Measurements from ENCODE around the gene CAPNS2. TPM values are rescaled to one million over a fixed set of nuclear protein-coding genes. Genes with fewer than 3 reads are reported as not detected.

Gene CAPNS2
- total RNA-seq, 1 experiment from 2014 or later, result not detected

DNA sequence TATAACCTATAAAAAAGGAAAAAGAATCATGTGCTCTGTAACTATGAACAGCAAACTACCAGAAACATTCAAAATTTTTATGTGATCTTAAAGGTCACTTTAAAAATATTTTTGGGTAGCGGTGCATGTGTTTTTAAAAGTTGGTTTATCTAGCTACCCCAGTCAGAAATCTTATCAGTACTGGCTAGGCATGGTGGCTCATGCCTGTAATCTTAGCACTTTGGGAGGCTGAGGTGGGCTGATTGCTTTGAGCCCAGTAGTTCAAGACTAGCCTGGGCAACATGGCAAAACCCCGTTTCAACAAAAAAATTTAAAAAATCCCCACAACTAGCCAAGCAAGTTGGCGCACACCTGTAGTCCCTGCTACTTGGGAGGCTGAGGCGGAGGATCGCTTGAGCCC lies 3.7 kb downstream of the CAPNS2 start:
- no peak for DNase-seq
- Histone ChIP-seq H3K4ac (ENCODE audit: low read depth, low read length) (no peak overlapping the region), H3K9ac (ENCODE audit: extremely low read depth, insufficient read length, low read length) (no peak overlapping the region), H3K4me1 (ENCODE audit: insufficient read depth, low read length) (no peaks in the 10 kb centered on the region), H3K4me2 (ENCODE audit: insufficient read depth, insufficient read length, low read length) (no peak overlapping the region), H3K27me3 (ENCODE audit: insufficient read depth, low read length) (no peaks in the 10 kb centered on the region), H3K27ac (ENCODE audit: insufficient read length, low read depth, low read length) (no peak overlapping the region), H4K91ac (ENCODE audit: insufficient read length, low read depth, low read length) (no peak overlapping the region), H3K56ac (ENCODE audit: insufficient read length, low read depth, low read length) (no peak overlapping the region), H3K14ac (ENCODE audit: insufficient read depth, low read length) (no peak overlapping the region), H2BK5ac (ENCODE audit: insufficient read length, low read length) (no peak overlapping the region), H2BK120ac (ENCODE audit: low read depth, low read length, poor library complexity, severe bottlenecking) (no peak overlapping the region), H2BK12ac (ENCODE audit: insufficient read length, low read depth, low read length) (no peak overlapping the region), H3K79me2 (ENCODE audit: insufficient read depth, low read length) (no peaks in the 10 kb centered on the region), H3K79me1 (ENCODE audit: insufficient read depth, low read depth, low read length, poor library complexity, severe bottlenecking) (no peaks in the 10 kb centered on the region), H2AK5ac (ENCODE audit: insufficient read length, low read length) (no peak overlapping the region), H2BK20ac (ENCODE audit: low read depth, low read length, poor library complexity, severe bottlenecking) (no peak overlapping the region), H3K23me2 (ENCODE audit: insufficient read length, low read depth, low read length, poor library complexity, severe bottlenecking) (no peaks in the 10 kb centered on the region), H3K18ac (ENCODE audit: insufficient read length, low read depth, low read length) (no peak overlapping the region), H2BK15ac (ENCODE audit: low read depth, low read length) (no peak overlapping the region), H3T11ph (ENCODE audit: low read length) (no peak overlapping the region), H4K20me1 (ENCODE audit: control insufficient read depth, insufficient read depth, insufficient read length) (no peaks in the 10 kb centered on the region), H4K8ac (replicated peaks; ENCODE audit: insufficient read length, low read depth, low read length) (no peak overlapping the region), H3K9me3 (ENCODE audit: control insufficient read depth, low read depth, low read length) (no peaks in the 10 kb centered on the region), H2AFZ (ENCODE audit: low read length) (no peak overlapping the region), H4K5ac (ENCODE audit: insufficient read length, low read depth, low read length) (no peak overlapping the region), H3K23ac (ENCODE audit: insufficient read length, low read depth, low read length) (no peak overlapping the region)
- Mint-ChIP-seq H3K27me3 (ENCODE audit: low read depth) (no peaks in the 10 kb centered on the region), H3K4me3 (no peak overlapping the region), H3K4me1 (no peaks in the 10 kb centered on the region), H3K9me3 (no peaks in the 10 kb centered on the region), H3K27ac (no peak overlapping the region), H3K36me3 (ENCODE audit: insufficient read depth in 1 of 3, low read depth in 3 of 3) (no peaks in the 10 kb centered on the region)
- TF ChIP-seq, protein P1, sequence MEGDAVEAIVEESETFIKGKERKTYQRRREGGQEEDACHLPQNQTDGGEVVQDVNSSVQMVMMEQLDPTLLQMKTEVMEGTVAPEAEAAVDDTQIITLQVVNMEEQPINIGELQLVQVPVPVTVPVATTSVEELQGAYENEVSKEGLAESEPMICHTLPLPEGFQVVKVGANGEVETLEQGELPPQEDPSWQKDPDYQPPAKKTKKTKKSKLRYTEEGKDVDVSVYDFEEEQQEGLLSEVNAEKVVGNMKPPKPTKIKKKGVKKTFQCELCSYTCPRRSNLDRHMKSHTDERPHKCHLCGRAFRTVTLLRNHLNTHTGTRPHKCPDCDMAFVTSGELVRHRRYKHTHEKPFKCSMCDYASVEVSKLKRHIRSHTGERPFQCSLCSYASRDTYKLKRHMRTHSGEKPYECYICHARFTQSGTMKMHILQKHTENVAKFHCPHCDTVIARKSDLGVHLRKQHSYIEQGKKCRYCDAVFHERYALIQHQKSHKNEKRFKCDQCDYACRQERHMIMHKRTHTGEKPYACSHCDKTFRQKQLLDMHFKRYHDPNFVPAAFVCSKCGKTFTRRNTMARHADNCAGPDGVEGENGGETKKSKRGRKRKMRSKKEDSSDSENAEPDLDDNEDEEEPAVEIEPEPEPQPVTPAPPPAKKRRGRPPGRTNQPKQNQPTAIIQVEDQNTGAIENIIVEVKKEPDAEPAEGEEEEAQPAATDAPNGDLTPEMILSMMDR (conservative IDR thresholded peaks at IDR 0.05), result no peak
- no CpG with 5 or more reads among the region's 5 CpGs for WGBS (ENCODE audit: extremely low coverage, insufficient read length, low lambda C conversion rate)

Data from H9 (cell line).